ENCODE data around the gene TMTC2.

DNA sequence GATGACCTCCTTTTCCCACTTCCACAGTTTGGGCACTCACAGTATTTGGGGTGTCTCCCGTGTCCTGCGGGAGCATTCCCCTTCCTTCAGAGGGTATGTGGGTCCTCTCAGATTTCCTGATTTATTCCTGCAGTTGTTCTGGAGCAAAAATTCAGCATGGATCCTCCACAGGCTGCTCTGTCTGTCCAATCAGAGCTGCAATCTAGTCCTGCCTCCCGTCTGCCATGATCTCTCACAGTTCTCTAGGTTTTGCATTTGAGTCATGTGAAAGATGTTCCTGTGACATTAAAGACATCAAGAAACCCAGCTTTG is 435.9 kb downstream of the TMTC2 start:
- TF ChIP-seq, protein P1, sequence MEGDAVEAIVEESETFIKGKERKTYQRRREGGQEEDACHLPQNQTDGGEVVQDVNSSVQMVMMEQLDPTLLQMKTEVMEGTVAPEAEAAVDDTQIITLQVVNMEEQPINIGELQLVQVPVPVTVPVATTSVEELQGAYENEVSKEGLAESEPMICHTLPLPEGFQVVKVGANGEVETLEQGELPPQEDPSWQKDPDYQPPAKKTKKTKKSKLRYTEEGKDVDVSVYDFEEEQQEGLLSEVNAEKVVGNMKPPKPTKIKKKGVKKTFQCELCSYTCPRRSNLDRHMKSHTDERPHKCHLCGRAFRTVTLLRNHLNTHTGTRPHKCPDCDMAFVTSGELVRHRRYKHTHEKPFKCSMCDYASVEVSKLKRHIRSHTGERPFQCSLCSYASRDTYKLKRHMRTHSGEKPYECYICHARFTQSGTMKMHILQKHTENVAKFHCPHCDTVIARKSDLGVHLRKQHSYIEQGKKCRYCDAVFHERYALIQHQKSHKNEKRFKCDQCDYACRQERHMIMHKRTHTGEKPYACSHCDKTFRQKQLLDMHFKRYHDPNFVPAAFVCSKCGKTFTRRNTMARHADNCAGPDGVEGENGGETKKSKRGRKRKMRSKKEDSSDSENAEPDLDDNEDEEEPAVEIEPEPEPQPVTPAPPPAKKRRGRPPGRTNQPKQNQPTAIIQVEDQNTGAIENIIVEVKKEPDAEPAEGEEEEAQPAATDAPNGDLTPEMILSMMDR (IDR thresholded peaks at IDR 0.05), result no peak
- TF ChIP-seq POLR2A (IDR thresholded peaks at IDR 0.05), result no peak
